C4-2B (cell line): ENCODE data around the gene VSTM1.
"Not testable (repeated sequence)": the region's sequence is repeated elsewhere in the genome, so short reads cannot be mapped to it uniquely, and the experiment has no call there.

Experiments used
- CTCF ChIP-seq: fragments of 450-650 bp; conservative IDR thresholded peaks from 2 replicates; pipeline ENCODE4 v1.5.1; 2017; ENCODE audit warnings: mild to moderate bottlenecking
- ZFX ChIP-seq: fragments of 450-650 bp; IDR thresholded peaks from 2 replicates; pipeline ENCODE4 v1.6.1; 2017

GRCh38 chr19:54099903-54100255 is 36.2 kb upstream of the VSTM1 start:
- TF ChIP-seq CTCF, ZFX: not testable (repeated sequence)
